Measurements from ENCODE around the gene TRIP12. TPM values are rescaled to one million over a fixed set of nuclear protein-coding genes. Genes with fewer than 3 reads are reported as not detected.

Gene TRIP12
- polyA plus RNA-seq, 1 donor from 2014 or later: 57.2 TPM

GRCh38 chr2:229945975-229946374 is 24.2 kb upstream of the TRIP12 start:
- Histone ChIP-seq H3K9me3 (ENCODE audit: low read length) (no peaks in the 10 kb centered on the region), H3K27me3 (ENCODE audit: insufficient read depth, low read depth, low read length) (no peaks in the 10 kb centered on the region), H3K27ac (ENCODE audit: low read length) (no peak overlapping the region), H3K36me3 (ENCODE audit: insufficient read depth, low read length) (no peaks in the 10 kb centered on the region), H3K9ac (ENCODE audit: low read length) (no peak overlapping the region), H3K79me2 (replicated peaks; ENCODE audit: insufficient read depth, low read length) (no peaks in the 10 kb centered on the region), H4K20me1 (ENCODE audit: insufficient read depth) (no peaks in the 10 kb centered on the region), H3K4me2 (ENCODE audit: low read length) (no peak overlapping the region), H3K4me3 (ENCODE audit: low read length) (no peak overlapping the region), H3K9me2 (ENCODE audit: insufficient read depth, low read length) (no peaks in the 10 kb centered on the region), H3F3A (ENCODE audit: insufficient read depth, low read length, poor library complexity, severe bottlenecking) (no peaks in the 10 kb centered on the region), H2AFZ (ENCODE audit: low read depth, low read length) (no peak overlapping the region)
- TF ChIP-seq MXI1 (conservative IDR thresholded peaks at IDR 0.05; ENCODE audit: poor library complexity, severe bottlenecking) (no peak), EP300 (conservative IDR thresholded peaks at IDR 0.05; ENCODE audit: poor library complexity, severe bottlenecking) (no peak), CTCF (IDR thresholded peaks at IDR 0.05; ENCODE audit: poor library complexity, severe bottlenecking) (no peak), RAD21 (conservative IDR thresholded peaks at IDR 0.05) (no peak), TAF1 (IDR thresholded peaks at IDR 0.05; ENCODE audit: low read depth) (no peak), EZH2 (IDR thresholded peaks at IDR 0.05; ENCODE audit: borderline replicate concordance, insufficient read depth, low read length, poor library complexity, severe bottlenecking) (no peak), SMC3 (conservative IDR thresholded peaks at IDR 0.05; ENCODE audit: poor library complexity) (no peak), POLR2AphosphoS5 (IDR thresholded peaks at IDR 0.05) (no peak), REST (IDR thresholded peaks at IDR 0.05; ENCODE audit: borderline replicate concordance) (no peak)

- H3K4me2 ChIP-seq (ENCODE audit: low read length): no peak overlapping the region
Measured at GRCh38 chr2:229943770-229944449, 22.1 kb upstream of the TRIP12 start.

More at GRCh38 chr2:229943770-229944449, 22.1 kb upstream of the TRIP12 start:
- Histone ChIP-seq H4K20me1 (ENCODE audit: insufficient read depth) (no peaks in the 10 kb centered on the region), H3K9me3 (ENCODE audit: low read length) (no peaks in the 10 kb centered on the region), H3K9me2 (ENCODE audit: insufficient read depth, low read length) (no peaks in the 10 kb centered on the region), H2AFZ (ENCODE audit: low read depth, low read length) (no peak overlapping the region), H3F3A (ENCODE audit: insufficient read depth, low read length, poor library complexity, severe bottlenecking) (no peaks in the 10 kb centered on the region), H3K36me3 (ENCODE audit: insufficient read depth, low read length) (no peaks in the 10 kb centered on the region), H3K27ac (ENCODE audit: low read length) (no peak overlapping the region), H3K9ac (ENCODE audit: low read length) (no peak overlapping the region), H3K4me3 (ENCODE audit: low read length) (no peak overlapping the region), H3K79me2 (replicated peaks; ENCODE audit: insufficient read depth, low read length) (no peaks in the 10 kb centered on the region), H3K27me3 (ENCODE audit: insufficient read depth, low read depth, low read length) (no peaks in the 10 kb centered on the region)
- no peak for TF ChIP-seq EP300 (conservative IDR thresholded peaks at IDR 0.05; ENCODE audit: poor library complexity, severe bottlenecking)
- TF ChIP-seq SMC3 (conservative IDR thresholded peaks at IDR 0.05; ENCODE audit: poor library complexity): no peak
- no peak for TF ChIP-seq TAF1 (IDR thresholded peaks at IDR 0.05; ENCODE audit: low read depth)
- no peak for TF ChIP-seq POLR2AphosphoS5 (IDR thresholded peaks at IDR 0.05)
- TF ChIP-seq RAD21 (conservative IDR thresholded peaks at IDR 0.05): no peak
- TF ChIP-seq CTCF (IDR thresholded peaks at IDR 0.05; ENCODE audit: poor library complexity, severe bottlenecking): no peak
- TF ChIP-seq EZH2 (IDR thresholded peaks at IDR 0.05; ENCODE audit: borderline replicate concordance, insufficient read depth, low read length, poor library complexity, severe bottlenecking): no peak
- TF ChIP-seq REST (IDR thresholded peaks at IDR 0.05; ENCODE audit: borderline replicate concordance): no peak
- no peak for TF ChIP-seq MXI1 (conservative IDR thresholded peaks at IDR 0.05; ENCODE audit: poor library complexity, severe bottlenecking)

Data from neural cell (in vitro differentiated cells).